Panc1 (cell line): ENCODE results near the gene FGF14. TPM values are rescaled to one million over a fixed set of nuclear protein-coding genes. Genes with fewer than 3 reads are reported as not detected.

Source experiments
- ATAC-seq: fragments of 200-7000 bp; cut with Tn5 transposase; 2 replicates; pipeline ENCODE4 v1.9.1; 2020; ENCODE audit warnings: mild to moderate bottlenecking, moderate library complexity
- BruUV-seq: library from RNA; stranded (reverse); fragments of 400-500 nt; replicated peaks from 2 replicates; lab custom pipeline; 2021; lab: Mats Ljungman, UMichigan
- CTCF ChIA-PET: fragments of 300-600 bp; sonication (Branson Sonifier 250); formaldehyde crosslinking; loops from one replicate; lab custom pipeline; 2022; ENCODE audit warnings: antibody characterized with exemption; lab: Charles Lee
- POLR2A ChIA-PET: fragments of 300-600 bp; sonication (Branson Sonifier 250); formaldehyde crosslinking; loops from one replicate; lab custom pipeline; 2022; ENCODE audit warnings: antibody characterized with exemption; lab: Charles Lee
- DNase-seq: peaks from one replicate; pipeline ENCODE4 v3.0.0-alpha.2; 2010; ENCODE audit warnings: low read depth, low spot score
- H3K27ac ChIP-seq: 2 replicates; pipeline ENCODE4 v1.5.1; 2011; ENCODE audit warnings: mild to moderate bottlenecking, low read length, inconsistent platforms
- H3K27me3 ChIP-seq: fragments of 200-500 bp; sonication (Bioruptor generic); 2 replicates; pipeline ENCODE4 v1.6.0; 2014; ENCODE audit warnings: low read length, inconsistent platforms; ENCODE audit not compliant: control insufficient read depth, insufficient read depth
- H3K36me3 ChIP-seq: fragments of 200-500 bp; sonication (Bioruptor generic); 2 replicates; pipeline ENCODE4 v1.5.1; 2014; ENCODE audit warnings: inconsistent platforms, mild to moderate bottlenecking, low read length, moderate library complexity; ENCODE audit not compliant: control insufficient read depth, insufficient read depth
- H3K4me1 ChIP-seq: 2 replicates; pipeline ENCODE4 v1.5.1; 2011; ENCODE audit warnings: inconsistent platforms, mild to moderate bottlenecking, low read length, moderate library complexity; ENCODE audit not compliant: control insufficient read depth, insufficient read depth
- H3K4me3 ChIP-seq, 2 experiments: 2 replicates each; pipeline ENCODE4 v1.5.1; 2011 to 2012; ENCODE audit warnings: low read depth in 2 of 2, low read length in 2 of 2, mild to moderate bottlenecking in 2 of 2, inconsistent platforms in 1 of 2, moderate library complexity in 1 of 2
- H3K9me3 ChIP-seq: fragments of 200-500 bp; sonication (Bioruptor generic); 2 replicates; pipeline ENCODE4 v1.5.1; 2014; ENCODE audit warnings: low read depth, mild to moderate bottlenecking, inconsistent platforms, low read length, moderate library complexity; ENCODE audit not compliant: control insufficient read depth, insufficient read depth
- POLR2AphosphoS5 ChIP-seq: IDR thresholded peaks from 2 replicates; pipeline ENCODE4 v1.6.1; 2012; ENCODE audit warnings: mild to moderate bottlenecking, low read depth, low read length, moderate library complexity
- REST ChIP-seq, 2 experiments: IDR thresholded peaks; 2 replicates each; pipeline ENCODE4 v1.6.1; 2011 to 2012; ENCODE audit warnings: low read depth in 2 of 2, control low read depth in 1 of 2, low read length in 1 of 2, mild to moderate bottlenecking in 1 of 2, moderate library complexity in 1 of 2; ENCODE audit not compliant: insufficient read depth in 1 of 2
- SIN3A ChIP-seq: IDR thresholded peaks from 2 replicates; pipeline ENCODE4 v1.6.1; 2012; ENCODE audit warnings: low read depth, mild to moderate bottlenecking, low read length, moderate library complexity, borderline replicate concordance; ENCODE audit not compliant: insufficient read depth
- TCF7L2 ChIP-seq: IDR thresholded peaks from 2 replicates; pipeline ENCODE4 v1.6.1; 2011; ENCODE audit warnings: mild to moderate bottlenecking, low read depth, low read length, inconsistent platforms
- in situ Hi-C: cut with HindIII; loops from 2 replicates; pipeline ENCODE4 v1.10.0; 2016; ENCODE audit warnings: low sequenced_read_pairs, low pct_unique_long_range_greater_than_20kb
- intact Hi-C: fragments of 100-400 bp; cut with micrococcal nuclease; formaldehyde crosslinking; loops from one replicate; pipeline ENCODE4 v1.10.0; 2022; ENCODE audit not compliant: unreplicated experiment
- total RNA-seq: library from RNA; stranded (reverse); gene quantifications from one replicate; pipeline ENCODE4 v1.2.1, GENCODE V29; 2021; ENCODE audit not compliant: unreplicated experiment
- TF ChIP-seq, protein P1 (sequence below): fragments of 450-650 bp; IDR thresholded peaks from 2 replicates; pipeline ENCODE4 v1.5.1; 2017; ENCODE audit warnings: mild to moderate bottlenecking

The FGF14 gene
- total RNA-seq, 1 experiment from 2014 or later, result 0.03 TPM

DNA sequence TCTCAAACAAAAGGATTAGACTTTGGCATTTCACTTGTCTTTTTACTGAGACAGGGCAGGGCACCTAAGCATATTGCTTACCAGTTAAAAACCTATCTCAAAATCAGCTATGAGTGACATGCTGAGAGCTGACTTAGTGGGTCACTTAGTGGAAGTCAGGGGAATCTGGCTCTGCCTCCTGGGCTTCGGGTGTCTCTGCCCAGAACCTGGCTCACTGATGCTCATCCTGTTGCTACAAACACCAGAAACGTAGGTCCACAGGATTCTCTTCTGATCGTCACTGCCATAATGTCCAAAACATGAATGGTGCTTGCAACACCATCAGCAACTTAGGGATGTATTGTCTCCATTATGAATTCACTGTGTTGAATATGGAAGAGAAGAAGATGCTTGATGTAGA is 673.2 kb downstream of the FGF14 start:
- no TSS peak for BruUV-seq
- Histone ChIP-seq H3K4me1 (no peaks in the 10 kb centered on the region), H3K4me3 (no peak overlapping the region), H3K36me3 (no peaks in the 10 kb centered on the region), H3K9me3 (no peaks in the 10 kb centered on the region), H3K27me3 (no peaks in the 10 kb centered on the region), H3K27ac (no peak overlapping the region)
- no peak for DNase-seq
- TF ChIP-seq, protein P1, sequence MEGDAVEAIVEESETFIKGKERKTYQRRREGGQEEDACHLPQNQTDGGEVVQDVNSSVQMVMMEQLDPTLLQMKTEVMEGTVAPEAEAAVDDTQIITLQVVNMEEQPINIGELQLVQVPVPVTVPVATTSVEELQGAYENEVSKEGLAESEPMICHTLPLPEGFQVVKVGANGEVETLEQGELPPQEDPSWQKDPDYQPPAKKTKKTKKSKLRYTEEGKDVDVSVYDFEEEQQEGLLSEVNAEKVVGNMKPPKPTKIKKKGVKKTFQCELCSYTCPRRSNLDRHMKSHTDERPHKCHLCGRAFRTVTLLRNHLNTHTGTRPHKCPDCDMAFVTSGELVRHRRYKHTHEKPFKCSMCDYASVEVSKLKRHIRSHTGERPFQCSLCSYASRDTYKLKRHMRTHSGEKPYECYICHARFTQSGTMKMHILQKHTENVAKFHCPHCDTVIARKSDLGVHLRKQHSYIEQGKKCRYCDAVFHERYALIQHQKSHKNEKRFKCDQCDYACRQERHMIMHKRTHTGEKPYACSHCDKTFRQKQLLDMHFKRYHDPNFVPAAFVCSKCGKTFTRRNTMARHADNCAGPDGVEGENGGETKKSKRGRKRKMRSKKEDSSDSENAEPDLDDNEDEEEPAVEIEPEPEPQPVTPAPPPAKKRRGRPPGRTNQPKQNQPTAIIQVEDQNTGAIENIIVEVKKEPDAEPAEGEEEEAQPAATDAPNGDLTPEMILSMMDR, result no peak
- intact Hi-C loops (no loop called here), in situ Hi-C loops (no loop called here)
- no peak for ATAC-seq
- ChIA-PET CTCF (no interaction called here), POLR2A (no interaction called here)

- DNase-seq (no peak), ATAC-seq (no peak)
- Histone ChIP-seq H3K9me3 (no peaks in the 10 kb centered on the region), H3K4me3 (no peak overlapping the region), H3K27me3 (no peaks in the 10 kb centered on the region), H3K4me1 (no peaks in the 10 kb centered on the region), H3K27ac (no peak overlapping the region), H3K36me3 (no peaks in the 10 kb centered on the region)
- CTCF ChIA-PET, result no interaction called here
- intact Hi-C loops (no loop called here), in situ Hi-C loops (no loop called here)
- POLR2A ChIA-PET, result no interaction called here
- no TSS peak for BruUV-seq
- TF ChIP-seq REST (IDR thresholded peaks at IDR 0.05; ENCODE audit: insufficient read depth in 1 of 2, low read depth in 2 of 2, low read length in 1 of 2) (no peak), TCF7L2 (no peak), SIN3A (no peak), POLR2AphosphoS5 (no peak)
- TF ChIP-seq, protein P1, result no peak
These were observed 673.8 kb downstream of the FGF14 start for GRCh38 chr13:101728021-101728420.

- no peak overlapping the region for H3K27ac ChIP-seq
- no peaks in the 10 kb centered on the region for H3K9me3 ChIP-seq
- H3K36me3 ChIP-seq, result no peaks in the 10 kb centered on the region
- ATAC-seq (no peak), DNase-seq (no peak)
- TF ChIP-seq, protein P1, result no peak
- no peak for TF ChIP-seq REST (IDR thresholded peaks at IDR 0.05; ENCODE audit: insufficient read depth in 1 of 2, low read depth in 2 of 2, low read length in 1 of 2)
- no peak for TF ChIP-seq TCF7L2
- TF ChIP-seq POLR2AphosphoS5, result no peak
- CTCF ChIA-PET, result no interaction called here
- in situ Hi-C loops, result no loop called here
- no peaks in the 10 kb centered on the region for H3K4me1 ChIP-seq
- POLR2A ChIA-PET, result no interaction called here
- intact Hi-C loops, result no loop called here
- no peak overlapping the region for H3K4me3 ChIP-seq
- no peaks in the 10 kb centered on the region for H3K27me3 ChIP-seq
- no TSS peak for BruUV-seq
These were observed 674.7 kb downstream of the FGF14 start for GRCh38 chr13:101727118-101727517.
